Measurements from ENCODE around the gene GALNT15. TPM values are rescaled to one million over a fixed set of nuclear protein-coding genes. Genes with fewer than 3 reads are reported as not detected.

The GALNT15 gene
- total and polyA plus RNA-seq, 2 donors (not counting 3 experiments of a cell fraction or from before 2014, with no cell fraction given), result 0.87 to 5.4 TPM

GRCh38 chr3:16148213-16148612, 26.3 kb upstream of the GALNT15 start:
- Histone ChIP-seq H3K9me3 (replicated peaks; ENCODE audit: control insufficient read depth, insufficient read depth, low read length) (no peaks in the 10 kb centered on the region), H3K4me2 (ENCODE audit: insufficient read depth, low read length) (no peak overlapping the region), H3K36me3 (ENCODE audit: control insufficient read depth in 2 of 2, extremely low read depth in 1 of 2, insufficient read depth in 2 of 2, low read length in 2 of 2) (no peaks in the 10 kb centered on the region), H3K4me3 (replicated peaks in 1 of 3; ENCODE audit: insufficient read depth in 1 of 3, low read depth in 1 of 3, low read length in 3 of 3) (no peak overlapping the region), H3K27ac (ENCODE audit: insufficient read depth, low read depth, low read length) (no peak overlapping the region), H2AFZ (ENCODE audit: low read depth, low read length) (no peak overlapping the region), H3K9me1 (replicated peaks; ENCODE audit: control insufficient read depth, extremely low read depth, insufficient read depth, low read length) (no peaks in the 10 kb centered on the region), H3K79me2 (ENCODE audit: control insufficient read depth, insufficient read depth, low read length) (no peaks in the 10 kb centered on the region), H4K20me1 (replicated peaks; ENCODE audit: control insufficient read depth, extremely low read depth, insufficient read depth, low read length) (no peaks in the 10 kb centered on the region), H3K27me3 (ENCODE audit: control insufficient read depth in 2 of 2, insufficient read depth in 2 of 2, low read length in 2 of 2) (no peaks in the 10 kb centered on the region), H3K4me1 (ENCODE audit: control insufficient read depth, extremely low read depth, insufficient read depth, low read length) (peaks cover 10% of the 10 kb centered on the region), H3K9ac (replicated peaks; ENCODE audit: extremely low read depth, insufficient read depth, low read length) (no peak overlapping the region)
- CTCF ChIA-PET, result interaction anchor here (1.1 to 3.1 kb wide), 6 partner anchors 8 to 99 kb away, joined by 3 to 14 read pairs (median 6); partner anchors contain the start of gene GALNT15
- TF ChIP-seq GATA2 (IDR thresholded peaks at IDR 0.05; ENCODE audit: insufficient read depth, insufficient read length, low read depth, low read length) (no peak), MYC (IDR thresholded peaks at IDR 0.05; ENCODE audit: low read depth, low read length) (no peak), POLR2AphosphoS5 (IDR thresholded peaks at IDR 0.05; ENCODE audit: insufficient read depth, low read depth, low read length) (no peak), FOS (IDR thresholded peaks at IDR 0.05; ENCODE audit: borderline replicate concordance, insufficient read depth, low read length) (no peak), MAX (IDR thresholded peaks at IDR 0.05; ENCODE audit: insufficient read depth, insufficient read length) (no peak), CTCF (IDR thresholded peaks at IDR 0.05; ENCODE audit: extremely low read depth in 1 of 2, insufficient read depth in 1 of 2, low read depth in 1 of 2, low read length in 2 of 2) (no peak), JUN (IDR thresholded peaks at IDR 0.05; ENCODE audit: borderline replicate concordance, insufficient read depth, insufficient read length, low read depth) (no peak), POLR2A (IDR thresholded peaks at IDR 0.05; ENCODE audit: low read depth, low read length) (no peak), EZH2 (IDR thresholded peaks at IDR 0.05; ENCODE audit: borderline replicate concordance, low read depth, low read length, severe bottlenecking) (no peak)
- no peak for FAIRE-seq
- BruUV-seq (replicated peaks), result no TSS peak
- dilution Hi-C loops (cut with MboI; ENCODE audit: extremely low pct_ligation_motif_present, low sequenced_read_pairs) (no loop called here), intact Hi-C loops (cut with micrococcal nuclease) (no loop called here)
- no peak for DNase-seq (ENCODE audit: low read depth, low spot score)
- POLR2A ChIA-PET, result no interaction called here
